Uterus (tissue), 2 donors: Measurements from ENCODE around the gene XYLT2.
"Not testable (repeated sequence)": the region's sequence is repeated elsewhere in the genome, so short reads cannot be mapped to it uniquely, and the experiment has no call there.

Experiments
- CTCF ChIP-seq, 4 experiments: fragments of 200-600 bp in 2 of 4; fragments of 450-650 bp in 2 of 4; sonication (generic) in 2 of 4; IDR thresholded peaks; one replicate each; pipeline ENCODE4 v1.5.1; 2016 to 2019; ENCODE audit warnings: antibody characterized with exemption in 4 of 4, mild to moderate bottlenecking in 2 of 4, moderate library complexity in 1 of 4
- POLR2A ChIP-seq, 2 donors: fragments of 450-650 bp; IDR thresholded peaks; one replicate each; pipeline ENCODE4 v1.6.1; 2016; ENCODE audit warnings: antibody characterized with exemption in 2 of 2, mild to moderate bottlenecking in 1 of 2, moderate library complexity in 1 of 2

- TF ChIP-seq CTCF, POLR2A (IDR thresholded peaks at IDR 0.05): not testable (repeated sequence)
Observed at GRCh38 chr17:50316660-50317059, 29.3 kb upstream of the XYLT2 start.
